ENCODE data around the gene TCEANC. TPM values are rescaled to one million over a fixed set of nuclear protein-coding genes. Genes with fewer than 3 reads are reported as not detected.

Gene TCEANC
- total and polyA plus RNA-seq, 2 of the 4 experiments (the other 2 are of a cell fraction): 0.99 to 2.5 TPM

DNA sequence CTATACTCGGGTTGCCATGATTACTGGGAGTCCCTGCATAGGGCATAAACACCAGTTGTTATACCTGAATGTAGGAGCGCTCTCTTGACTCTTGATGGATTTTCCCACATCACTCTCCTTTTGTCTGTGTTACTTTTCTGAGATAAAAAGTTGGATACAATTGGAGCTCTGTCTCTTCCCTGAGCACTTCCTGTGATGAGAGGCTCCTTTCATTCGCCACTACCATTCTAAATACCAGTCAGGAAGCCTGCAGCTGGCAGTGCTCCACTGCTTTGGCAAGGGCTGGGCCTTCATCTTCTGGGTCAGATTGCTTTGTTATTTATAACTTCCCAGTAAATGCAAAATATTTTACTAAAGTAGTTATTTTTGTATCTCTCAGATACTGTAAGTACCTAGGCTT lies 13.9 kb downstream of the TCEANC start:
- H4K8ac ChIP-seq (ENCODE audit: low read depth in 2 of 2, low read length in 2 of 2): no peak overlapping the region
- TF ChIP-seq POLR2A (IDR thresholded peaks at IDR 0.05; ENCODE audit: low read depth, low read length): no peak
- no peak for TF ChIP-seq RAD21 (IDR thresholded peaks at IDR 0.05; ENCODE audit: low read length)
- no peak for TF ChIP-seq RCOR1 (IDR thresholded peaks at IDR 0.05; ENCODE audit: insufficient replicate concordance, low read length)
- no peak for TF ChIP-seq RFX5 (IDR thresholded peaks at IDR 0.05; ENCODE audit: low read depth, low read length)
- TF ChIP-seq NFE2L2 (IDR thresholded peaks at IDR 0.05; ENCODE audit: low read depth, low read length): no peak
- TF ChIP-seq MAFK (IDR thresholded peaks at IDR 0.05; ENCODE audit: low read depth, low read length): no peak
- no peak for TF ChIP-seq CHD1 (IDR thresholded peaks at IDR 0.05; ENCODE audit: low read depth, low read length)
- TF ChIP-seq, protein P1, sequence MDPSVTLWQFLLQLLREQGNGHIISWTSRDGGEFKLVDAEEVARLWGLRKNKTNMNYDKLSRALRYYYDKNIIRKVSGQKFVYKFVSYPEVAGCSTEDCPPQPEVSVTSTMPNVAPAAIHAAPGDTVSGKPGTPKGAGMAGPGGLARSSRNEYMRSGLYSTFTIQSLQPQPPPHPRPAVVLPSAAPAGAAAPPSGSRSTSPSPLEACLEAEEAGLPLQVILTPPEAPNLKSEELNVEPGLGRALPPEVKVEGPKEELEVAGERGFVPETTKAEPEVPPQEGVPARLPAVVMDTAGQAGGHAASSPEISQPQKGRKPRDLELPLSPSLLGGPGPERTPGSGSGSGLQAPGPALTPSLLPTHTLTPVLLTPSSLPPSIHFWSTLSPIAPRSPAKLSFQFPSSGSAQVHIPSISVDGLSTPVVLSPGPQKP (IDR thresholded peaks at IDR 0.05; ENCODE audit: borderline replicate concordance, low read depth, low read length): no peak
- TF ChIP-seq SMC3 (IDR thresholded peaks at IDR 0.05; ENCODE audit: low read depth, low read length): no peak
- TF ChIP-seq MXI1 (IDR thresholded peaks at IDR 0.05; ENCODE audit: borderline replicate concordance, low read depth, low read length): no peak
- TF ChIP-seq, protein P2, sequence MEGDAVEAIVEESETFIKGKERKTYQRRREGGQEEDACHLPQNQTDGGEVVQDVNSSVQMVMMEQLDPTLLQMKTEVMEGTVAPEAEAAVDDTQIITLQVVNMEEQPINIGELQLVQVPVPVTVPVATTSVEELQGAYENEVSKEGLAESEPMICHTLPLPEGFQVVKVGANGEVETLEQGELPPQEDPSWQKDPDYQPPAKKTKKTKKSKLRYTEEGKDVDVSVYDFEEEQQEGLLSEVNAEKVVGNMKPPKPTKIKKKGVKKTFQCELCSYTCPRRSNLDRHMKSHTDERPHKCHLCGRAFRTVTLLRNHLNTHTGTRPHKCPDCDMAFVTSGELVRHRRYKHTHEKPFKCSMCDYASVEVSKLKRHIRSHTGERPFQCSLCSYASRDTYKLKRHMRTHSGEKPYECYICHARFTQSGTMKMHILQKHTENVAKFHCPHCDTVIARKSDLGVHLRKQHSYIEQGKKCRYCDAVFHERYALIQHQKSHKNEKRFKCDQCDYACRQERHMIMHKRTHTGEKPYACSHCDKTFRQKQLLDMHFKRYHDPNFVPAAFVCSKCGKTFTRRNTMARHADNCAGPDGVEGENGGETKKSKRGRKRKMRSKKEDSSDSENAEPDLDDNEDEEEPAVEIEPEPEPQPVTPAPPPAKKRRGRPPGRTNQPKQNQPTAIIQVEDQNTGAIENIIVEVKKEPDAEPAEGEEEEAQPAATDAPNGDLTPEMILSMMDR (conservative IDR thresholded peaks at IDR 0.05; ENCODE audit: low read depth, low read length): no peak
- TF ChIP-seq CEBPB (IDR thresholded peaks at IDR 0.05; ENCODE audit: low read depth, low read length): no peak
- no peak for TF ChIP-seq FOS (IDR thresholded peaks at IDR 0.05; ENCODE audit: low read depth, low read length)
- TF ChIP-seq, protein P3, sequence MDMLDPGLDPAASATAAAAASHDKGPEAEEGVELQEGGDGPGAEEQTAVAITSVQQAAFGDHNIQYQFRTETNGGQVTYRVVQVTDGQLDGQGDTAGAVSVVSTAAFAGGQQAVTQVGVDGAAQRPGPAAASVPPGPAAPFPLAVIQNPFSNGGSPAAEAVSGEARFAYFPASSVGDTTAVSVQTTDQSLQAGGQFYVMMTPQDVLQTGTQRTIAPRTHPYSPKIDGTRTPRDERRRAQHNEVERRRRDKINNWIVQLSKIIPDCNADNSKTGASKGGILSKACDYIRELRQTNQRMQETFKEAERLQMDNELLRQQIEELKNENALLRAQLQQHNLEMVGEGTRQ (IDR thresholded peaks at IDR 0.05; ENCODE audit: low read depth, low read length): no peak
- no peak for TF ChIP-seq MAZ (IDR thresholded peaks at IDR 0.05; ENCODE audit: borderline replicate concordance, low read depth, low read length)
- H3K9me3 ChIP-seq (ENCODE audit: control insufficient read depth, insufficient read depth, low read length): no peaks in the 10 kb centered on the region
- DNase-seq: no peak
- H3K14ac ChIP-seq (replicated peaks; ENCODE audit: low read depth, low read length): no peak overlapping the region
- POLR2A ChIA-PET (ENCODE audit: unreplicated experiment): no interaction called here
- H4K91ac ChIP-seq (ENCODE audit: insufficient read depth, low read depth, low read length): no peak overlapping the region
- H4K5ac ChIP-seq (ENCODE audit: low read depth, low read length): no peak overlapping the region
- intact Hi-C loops (cut with micrococcal nuclease) (no loop called here), in situ Hi-C loops (cut with MboI; ENCODE audit: low sequenced_read_pairs) (no loop called here), dilution Hi-C loops (cut with HindIII; ENCODE audit: low sequenced_read_pairs, unreplicated experiment) (no loop called here)
- H2BK15ac ChIP-seq (ENCODE audit: low read depth, low read length): no peak overlapping the region
- no peaks in the 10 kb centered on the region for H3K79me1 ChIP-seq (ENCODE audit: low read depth in 1 of 2, low read length in 2 of 2)
- H3K9ac ChIP-seq (ENCODE audit: low read depth, low read length): no peak overlapping the region
- no peaks in the 10 kb centered on the region for H3K36me3 ChIP-seq (ENCODE audit: control insufficient read depth, insufficient read depth, low read length)
- no peak overlapping the region for H3K4ac ChIP-seq (ENCODE audit: low read depth, low read length)
- no peak for ATAC-seq (ENCODE audit: low read depth)
- H3K4me2 ChIP-seq (ENCODE audit: low read depth, low read length): no peak overlapping the region
- WGBS, 2 experiments (ENCODE audit: extremely low coverage in 2 of 2, insufficient read length in 1 of 2): no CpG with 5 or more reads among the region's 3 CpGs
- H3K27ac ChIP-seq (ENCODE audit: insufficient read depth, low read length): no peak overlapping the region
- H3K27me3 ChIP-seq (ENCODE audit: control insufficient read depth, insufficient read depth, low read length): peaks cover 27% of the 10 kb centered on the region
- no peak overlapping the region for H3K18ac ChIP-seq (ENCODE audit: low read depth, low read length)
- peaks cover 5% of the 10 kb centered on the region; the same call in 1 of the 2 replicates for H3K4me1 ChIP-seq (ENCODE audit: control insufficient read depth, insufficient read depth, low read length)
- no peak overlapping the region for H3K4me3 ChIP-seq (ENCODE audit: insufficient read depth, low read depth, low read length)
- no peak overlapping the region for H2BK20ac ChIP-seq (ENCODE audit: low read depth, low read length)
- CTCF ChIA-PET: no interaction called here
- H3K23ac ChIP-seq (ENCODE audit: low read depth, low read length): no peak overlapping the region
- BruUV-seq (replicated peaks): no TSS peak
- H2BK5ac ChIP-seq (ENCODE audit: low read depth, low read length, poor library complexity, severe bottlenecking): no peak overlapping the region
- H3K56ac ChIP-seq (ENCODE audit: extremely low read depth, insufficient read depth, low read length): no peak overlapping the region
- no peak overlapping the region for H2AFZ ChIP-seq (replicated peaks; ENCODE audit: low read length, poor library complexity)
- H4K20me1 ChIP-seq (ENCODE audit: insufficient read depth, low read length): no peaks in the 10 kb centered on the region
- no peak overlapping the region for H2BK120ac ChIP-seq (ENCODE audit: low read depth, low read length)
- no peak overlapping the region for H2AK9ac ChIP-seq (replicated peaks; ENCODE audit: low read depth, low read length, poor library complexity)
- no peaks in the 10 kb centered on the region for H3K9me1 ChIP-seq (ENCODE audit: insufficient read depth, low read length)
- no peak overlapping the region for H2AK5ac ChIP-seq (ENCODE audit: low read depth, low read length)
